ENCODE measurements around the gene TBL3.

GRCh38 chr16:1981398-1981836 lies 9.6 kb downstream of the TBL3 start, which contains the start of gene NOXO1:
- no peak for TF ChIP-seq CTCF (conservative IDR thresholded peaks at IDR 0.05; ENCODE audit: low read length)
- TF ChIP-seq EZH2phosphoT487 (IDR thresholded peaks at IDR 0.05; ENCODE audit: borderline replicate concordance, low read depth, low read length) = no peak
